ENCODE data around the gene PFKP.

The PFKP gene

GRCh38 chr10:3071405-3072198 lies 4.3 kb downstream of the PFKP start:
- no peak for FAIRE-seq

GRCh38 chr10:3072641-3073360 lies 5.5 kb downstream of the PFKP start:
- no peak for FAIRE-seq

GRCh38 chr10:3074145-3074665 lies 6.9 kb downstream of the PFKP start:
- FAIRE-seq, result no peak

- FAIRE-seq, result no peak
These were observed 7.7 kb downstream of the PFKP start for GRCh38 chr10:3074985-3075600.

- FAIRE-seq, result no peak
These were observed 8.8 kb downstream of the PFKP start for GRCh38 chr10:3076138-3076537.

GRCh38 chr10:3077509-3077908 lies 10.2 kb downstream of the PFKP start:
- FAIRE-seq, result no peak

- no peak for FAIRE-seq
These were observed 10.7 kb downstream of the PFKP start for GRCh38 chr10:3077940-3078630.

GRCh38 chr10:3081383-3081981 lies 14.1 kb downstream of the PFKP start:
- no peak for FAIRE-seq

- no peak for FAIRE-seq
These were observed 14.9 kb downstream of the PFKP start for GRCh38 chr10:3082290-3082689.

- no peak for FAIRE-seq
These were observed 18.6 kb downstream of the PFKP start for GRCh38 chr10:3085785-3086567.

- FAIRE-seq, result no peak
These were observed 23.0 kb downstream of the PFKP start for GRCh38 chr10:3090388-3090787.

GRCh38 chr10:3090914-3091787 lies 23.8 kb downstream of the PFKP start:
- FAIRE-seq, result no peak

- FAIRE-seq, result no peak
These were observed 24.6 kb downstream of the PFKP start for GRCh38 chr10:3091921-3092320.

- no peak for FAIRE-seq
These were observed 26.6 kb downstream of the PFKP start for GRCh38 chr10:3093996-3094395.

- FAIRE-seq, result no peak
These were observed 27.3 kb downstream of the PFKP start for GRCh38 chr10:3094609-3095036.

- FAIRE-seq, result no peak
These were observed 28.2 kb downstream of the PFKP start for GRCh38 chr10:3095373-3096139.

- FAIRE-seq, result no peak
These were observed 28.8 kb downstream of the PFKP start for GRCh38 chr10:3096149-3096548.

- no peak for FAIRE-seq
These were observed 29.8 kb downstream of the PFKP start for GRCh38 chr10:3097160-3097559.

GRCh38 chr10:3098689-3099088 lies 31.3 kb downstream of the PFKP start:
- FAIRE-seq, result no peak

Measured in colon (tissue), 2 donors.